GM12865 (cell line): ENCODE measurements around the gene PROCR.
"Not testable (repeated sequence)": the region's sequence is repeated elsewhere in the genome, so short reads cannot be mapped to it uniquely, and the experiment has no call there.

Source experiments
- DNase-seq: peaks from one replicate; pipeline ENCODE4 v3.0.0; 2010; ENCODE audit warnings: low read depth
- H3K4me3 ChIP-seq: 2 replicates; pipeline ENCODE4 v1.5.1; 2011; ENCODE audit warnings: mild to moderate bottlenecking, low read depth, low read length, control low read depth
- TF ChIP-seq, protein P1 (sequence below): IDR thresholded peaks from 2 replicates; pipeline ENCODE4 v1.5.1; 2011; ENCODE audit warnings: low read length, control low read depth, low read depth, inconsistent platforms; ENCODE audit not compliant: insufficient read depth; ENCODE audit errors: missing control alignments

Gene PROCR

DNA sequence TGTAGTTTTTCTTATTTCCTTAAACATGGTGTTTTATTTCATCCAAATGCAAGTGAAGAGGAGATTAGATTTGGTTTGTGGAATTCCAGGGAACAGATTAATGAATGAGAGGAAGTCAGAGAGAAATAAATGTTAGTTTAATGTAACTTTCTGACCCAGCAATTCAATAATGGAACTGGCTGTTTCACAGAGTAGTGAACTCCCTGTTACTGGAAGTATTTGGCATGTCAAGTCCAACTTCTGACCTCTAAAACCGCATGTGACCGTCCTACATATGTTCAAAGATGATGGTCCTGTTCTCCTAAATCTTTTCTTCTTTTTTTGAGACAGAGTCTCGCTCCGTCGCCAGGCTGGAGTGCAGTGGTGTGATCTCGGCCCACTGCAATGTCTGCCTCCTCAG lies 18.7 kb downstream of the PROCR start:
- TF ChIP-seq, protein P1, sequence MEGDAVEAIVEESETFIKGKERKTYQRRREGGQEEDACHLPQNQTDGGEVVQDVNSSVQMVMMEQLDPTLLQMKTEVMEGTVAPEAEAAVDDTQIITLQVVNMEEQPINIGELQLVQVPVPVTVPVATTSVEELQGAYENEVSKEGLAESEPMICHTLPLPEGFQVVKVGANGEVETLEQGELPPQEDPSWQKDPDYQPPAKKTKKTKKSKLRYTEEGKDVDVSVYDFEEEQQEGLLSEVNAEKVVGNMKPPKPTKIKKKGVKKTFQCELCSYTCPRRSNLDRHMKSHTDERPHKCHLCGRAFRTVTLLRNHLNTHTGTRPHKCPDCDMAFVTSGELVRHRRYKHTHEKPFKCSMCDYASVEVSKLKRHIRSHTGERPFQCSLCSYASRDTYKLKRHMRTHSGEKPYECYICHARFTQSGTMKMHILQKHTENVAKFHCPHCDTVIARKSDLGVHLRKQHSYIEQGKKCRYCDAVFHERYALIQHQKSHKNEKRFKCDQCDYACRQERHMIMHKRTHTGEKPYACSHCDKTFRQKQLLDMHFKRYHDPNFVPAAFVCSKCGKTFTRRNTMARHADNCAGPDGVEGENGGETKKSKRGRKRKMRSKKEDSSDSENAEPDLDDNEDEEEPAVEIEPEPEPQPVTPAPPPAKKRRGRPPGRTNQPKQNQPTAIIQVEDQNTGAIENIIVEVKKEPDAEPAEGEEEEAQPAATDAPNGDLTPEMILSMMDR: no peak
- no peak for DNase-seq

DNA sequence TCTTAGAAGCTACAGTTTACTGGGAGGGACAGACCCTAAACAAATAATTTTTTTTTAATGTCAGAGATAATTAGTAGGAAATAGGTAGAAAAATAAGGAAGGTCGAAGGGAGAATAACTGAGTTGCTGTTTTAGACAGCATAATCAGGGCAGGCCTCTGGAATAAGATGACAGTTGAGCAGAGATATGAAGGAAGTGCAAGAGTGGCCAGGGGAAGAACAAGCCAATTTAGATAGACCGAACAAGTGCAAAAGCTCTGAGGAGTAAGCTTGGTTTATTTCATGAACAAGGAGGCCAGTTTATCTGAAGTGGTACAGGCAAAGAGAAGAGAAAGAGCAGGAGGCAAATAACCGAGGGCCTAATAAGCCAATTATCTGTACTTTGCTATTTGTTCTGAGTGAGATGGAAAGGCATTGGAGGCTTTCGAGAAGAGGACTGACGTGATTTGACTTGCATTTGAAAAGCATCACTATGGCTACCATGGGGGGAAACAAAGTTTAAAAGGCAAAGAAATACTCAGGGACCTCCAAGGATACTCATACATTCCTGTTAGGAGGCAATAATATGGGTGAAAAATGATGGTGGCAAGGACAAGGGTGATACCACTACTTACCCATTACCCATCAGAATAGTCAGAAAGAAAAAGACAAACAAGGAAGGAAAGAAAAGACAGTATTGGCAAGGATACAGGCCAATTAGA lies 19.7 kb downstream of the PROCR start:
- TF ChIP-seq, protein P1: no peak
- DNase-seq: no peak
- H3K4me3 ChIP-seq: no peak overlapping the region

More for the DNA sequence above, 18.7 kb downstream of the PROCR start:
- no peak overlapping the region for H3K4me3 ChIP-seq

DNA sequence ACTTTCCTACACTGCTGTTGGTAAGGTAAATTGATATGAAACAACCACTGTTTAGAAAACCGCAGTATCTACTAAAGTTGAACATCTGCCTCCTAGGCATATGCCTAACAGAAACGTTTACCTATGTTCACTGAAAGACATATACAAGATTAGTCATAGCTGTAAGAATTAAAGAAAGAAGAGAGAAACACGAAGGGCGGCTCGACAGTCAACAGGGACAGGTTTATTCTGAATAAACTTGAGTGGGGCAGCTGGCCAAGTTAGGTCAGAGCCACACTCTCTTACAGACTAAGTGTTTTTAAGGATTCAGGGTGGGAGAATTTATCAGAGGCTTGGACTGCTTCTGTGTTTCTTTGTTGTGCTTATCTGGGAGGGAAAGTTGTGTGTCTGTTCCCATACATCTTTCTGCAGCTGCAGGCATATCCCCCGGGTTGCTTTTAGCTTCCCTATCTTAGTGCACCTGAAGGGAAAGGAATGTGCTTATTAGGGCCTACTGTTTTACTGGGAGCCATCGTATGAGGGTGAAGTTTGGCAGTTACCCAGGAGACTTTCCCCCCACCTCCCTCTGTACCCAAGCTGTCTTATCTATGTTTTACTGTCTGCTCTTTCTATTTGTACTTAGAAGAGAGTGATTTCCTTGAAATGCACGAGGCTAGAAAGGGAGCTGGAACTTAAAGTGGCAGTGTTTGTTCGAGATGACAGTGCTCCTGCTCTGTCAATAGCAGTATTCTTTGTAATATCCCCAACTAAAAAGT lies 20.4 kb downstream of the PROCR start:
- H3K4me3 ChIP-seq: no peak overlapping the region
- TF ChIP-seq, protein P1: no peak
- no peak for DNase-seq

DNA sequence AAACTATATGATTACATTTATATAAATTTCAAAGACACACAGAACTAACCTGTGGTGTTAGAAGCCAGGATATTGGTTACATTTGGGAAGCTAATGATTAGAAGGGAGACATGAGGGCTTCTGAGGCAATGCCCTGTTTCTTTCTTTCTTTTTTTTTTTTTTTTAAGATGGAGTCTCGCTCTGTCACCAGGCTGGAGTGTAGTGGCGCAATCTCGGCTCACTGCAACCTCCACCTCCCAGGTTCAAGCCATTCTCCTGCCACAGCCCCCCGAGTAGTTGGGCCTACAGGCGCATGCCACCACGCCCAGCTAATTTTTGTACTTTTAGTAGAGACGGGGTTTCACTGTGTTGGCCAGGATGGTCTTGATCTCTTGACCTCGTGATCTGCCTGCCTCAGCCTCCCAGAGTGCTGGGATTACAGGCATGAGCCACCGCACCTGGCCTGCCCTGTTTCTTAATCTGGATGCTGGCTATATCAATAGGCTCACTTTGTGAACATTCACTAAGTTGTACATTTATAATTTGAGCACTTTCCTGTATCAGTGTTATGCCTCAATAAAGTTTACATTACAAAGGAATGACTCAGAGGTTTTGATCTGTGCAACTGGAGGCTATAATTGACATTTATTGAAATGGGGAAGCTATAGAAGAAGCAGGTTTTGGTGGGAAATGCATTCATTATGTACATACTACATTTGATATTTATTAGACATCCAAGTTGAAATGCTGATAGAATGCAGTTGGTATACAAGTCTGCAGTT lies 21.3 kb downstream of the PROCR start:
- DNase-seq, H3K4me3 ChIP-seq: not testable (repeated sequence)

DNA sequence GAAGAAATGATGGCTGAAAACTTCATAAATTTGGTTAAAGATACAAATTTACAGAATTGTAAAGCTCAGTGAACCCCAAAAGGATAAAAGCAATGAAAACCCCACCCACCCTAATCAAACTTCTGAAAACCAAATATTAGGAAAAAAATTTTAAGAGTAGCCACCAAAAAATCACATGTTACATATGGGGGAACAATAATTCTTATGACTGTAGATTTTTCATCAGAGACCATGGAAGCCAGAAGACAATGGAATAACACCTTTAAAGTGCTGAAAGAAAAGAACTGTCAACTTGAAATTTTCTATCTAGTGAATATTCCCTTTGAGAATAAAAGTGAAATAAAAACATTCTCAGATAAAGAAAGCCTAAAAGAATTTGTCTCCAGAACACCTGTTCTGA lies 24.4 kb downstream of the PROCR start:
- TF ChIP-seq, protein P1: no peak
- no peak for DNase-seq
- no peak overlapping the region for H3K4me3 ChIP-seq

DNA sequence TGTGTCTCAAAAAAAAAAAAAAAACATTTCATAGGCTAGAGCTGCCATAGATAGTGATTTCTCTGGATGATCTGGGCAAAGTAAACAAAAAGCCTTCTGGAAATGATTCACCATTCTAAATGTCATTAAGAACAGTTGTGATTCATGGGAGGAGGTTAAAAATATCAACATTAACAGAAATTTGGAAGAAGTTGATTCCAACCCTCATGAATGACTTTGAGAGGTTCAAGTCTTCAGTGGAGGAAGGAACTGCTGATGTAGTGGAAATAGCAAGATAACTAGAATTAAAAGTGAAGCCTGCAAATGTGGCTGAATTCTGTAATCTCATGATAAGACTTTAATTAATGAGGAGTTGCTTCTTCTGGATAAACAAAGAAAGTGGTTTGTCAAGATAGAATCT lies 27.9 kb downstream of the PROCR start:
- H3K4me3 ChIP-seq: no peak overlapping the region
- no peak for DNase-seq
- TF ChIP-seq, protein P1: no peak

DNA sequence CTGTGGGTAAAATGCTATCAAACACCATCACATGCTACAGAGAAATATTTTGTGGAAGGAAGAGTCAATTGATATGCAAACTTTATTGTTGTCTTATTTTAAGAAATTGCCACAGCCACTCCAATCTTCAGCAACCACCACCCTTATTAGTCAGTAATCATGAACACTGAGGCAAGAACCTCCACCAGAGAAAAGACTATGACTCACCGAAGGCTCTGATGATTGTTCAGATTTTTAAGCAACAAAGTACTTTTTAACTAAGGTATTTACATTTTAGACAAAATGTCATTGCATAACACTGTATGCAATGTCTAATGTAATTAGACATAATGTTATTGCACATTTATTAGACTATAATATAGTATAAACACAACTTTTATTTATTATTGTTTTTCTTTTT lies 28.4 kb downstream of the PROCR start:
- DNase-seq: no peak

GRCh38 chr20:35201467-35201866 lies 29.6 kb downstream of the PROCR start:
- not testable (repeated sequence) for H3K4me3 ChIP-seq, DNase-seq

More for the DNA sequence above, 28.4 kb downstream of the PROCR start:
- H3K4me3 ChIP-seq: no peak overlapping the region
- TF ChIP-seq, protein P1: no peak
